ENCODE measurements around the gene PRKAG2.
"Not testable (repeated sequence)": the region's sequence is repeated elsewhere in the genome, so short reads cannot be mapped to it uniquely, and the experiment has no call there.

PRKAG2 gene

GRCh38 chr7:151876899-151877777 lies at the start of gene PRKAG2:
Gene PRKAG2, minus strand, starts transcription at chr7:151877115. Its CDS starts 495 bp downstream, at chr7:151876620.
- no peak for DNase-seq

- DNase-seq, result no peak
These were observed 49.4 kb upstream of the PRKAG2 start for GRCh38 chr7:151926336-151926712.

GRCh38 chr7:151925446-151926335 lies 48.8 kb upstream of the PRKAG2 start:
- DNase-seq, result no peak

GRCh38 chr7:151924508-151924907 lies 47.6 kb upstream of the PRKAG2 start:
- DNase-seq, result no peak

GRCh38 chr7:151924001-151924400 lies 47.1 kb upstream of the PRKAG2 start:
- DNase-seq, result no peak

GRCh38 chr7:151923097-151923876 lies 46.4 kb upstream of the PRKAG2 start:
- DNase-seq, result no peak

- no peak for DNase-seq
These were observed 44.5 kb upstream of the PRKAG2 start for GRCh38 chr7:151921451-151921850.

GRCh38 chr7:151920488-151920887 lies 43.6 kb upstream of the PRKAG2 start:
- DNase-seq, result no peak

- no peak for DNase-seq
These were observed 42.7 kb upstream of the PRKAG2 start for GRCh38 chr7:151919595-151919994.

- no peak for DNase-seq
These were observed 41.6 kb upstream of the PRKAG2 start for GRCh38 chr7:151918510-151918843.

- DNase-seq, result no peak
These were observed 41.0 kb upstream of the PRKAG2 start for GRCh38 chr7:151917791-151918509.

- no peak for DNase-seq
These were observed 37.1 kb upstream of the PRKAG2 start for GRCh38 chr7:151914051-151914450.

GRCh38 chr7:151910655-151911054 lies 33.7 kb upstream of the PRKAG2 start:
- not testable (repeated sequence) for DNase-seq

GRCh38 chr7:151907115-151907514 lies 30.2 kb upstream of the PRKAG2 start:
- DNase-seq, result not testable (repeated sequence)

- no peak for DNase-seq
These were observed 28.9 kb upstream of the PRKAG2 start for GRCh38 chr7:151905766-151906165.

GRCh38 chr7:151905353-151905752 lies 28.4 kb upstream of the PRKAG2 start:
- no peak for DNase-seq

GRCh38 chr7:151904270-151904669 lies 27.4 kb upstream of the PRKAG2 start:
- no peak for DNase-seq

GRCh38 chr7:151903249-151904032 lies 26.5 kb upstream of the PRKAG2 start:
- DNase-seq, result no peak

GRCh38 chr7:151902311-151902710 lies 25.4 kb upstream of the PRKAG2 start:
- DNase-seq, result no peak

- DNase-seq, result no peak
These were observed 24.9 kb upstream of the PRKAG2 start for GRCh38 chr7:151901828-151902227.

GRCh38 chr7:151900986-151901621 lies 24.2 kb upstream of the PRKAG2 start:
- no peak for DNase-seq
